ENCODE data around the gene PPFIA1. TPM values are rescaled to one million over a fixed set of nuclear protein-coding genes. Genes with fewer than 3 reads are reported as not detected.

The PPFIA1 gene
- total and polyA plus RNA-seq, 2 of the 8 experiments (the other 6 are each of a cell fraction or from before 2014, with no cell fraction given): 44.3 to 73.5 TPM

- 95% methylated on average over 25 of the region's 25 CpGs; no CpG with 5 or more reads in 1 of the 2 experiments for WGBS, 2 experiments (ENCODE audit: extremely low coverage in 1 of 2, insufficient coverage in 1 of 2, insufficient read length in 1 of 2, insufficient replicate concordance in 2 of 2, low coverage in 1 of 2, low lambda C conversion rate in 2 of 2, missing lambda C conversion rate in 1 of 2)
- Histone ChIP-seq H3K4me1 (replicated peaks in 1 of 4; ENCODE audit: control insufficient read depth in 3 of 4, insufficient read depth in 4 of 4, low read length in 3 of 4) (no peaks in the 10 kb centered on the region), H3K79me1 (ENCODE audit: low read depth, low read length) (no peaks in the 10 kb centered on the region; the same call in 1 of the 2 replicates), H3K9me3 (ENCODE audit: insufficient read depth in 2 of 2, low read depth in 1 of 2, low read length in 1 of 2) (no peaks in the 10 kb centered on the region), H3K4ac (replicated peaks; ENCODE audit: insufficient read length, low read depth, low read length) (no peak overlapping the region), H2BK12ac (ENCODE audit: low read depth, low read length) (no peak overlapping the region), H3K27me3 (replicated peaks in 1 of 4; ENCODE audit: control insufficient read depth in 3 of 4, extremely low read depth in 1 of 4, insufficient read depth in 3 of 4, low read length in 3 of 4) (no peaks in the 10 kb centered on the region), H3K4me2 (ENCODE audit: insufficient read depth in 1 of 2, low read depth in 2 of 2, low read length in 2 of 2) (no peak overlapping the region), H2BK20ac (ENCODE audit: low read length) (no peak overlapping the region), H3K18ac (ENCODE audit: extremely low read depth, low read length) (no peak overlapping the region), H3K79me2 (ENCODE audit: control insufficient read depth in 1 of 2, insufficient read depth in 2 of 2, low read length in 2 of 2) (no peaks in the 10 kb centered on the region; a peak in 1 of 4 replicates), H3K23me2 (ENCODE audit: low read depth, low read length) (no peaks in the 10 kb centered on the region), H4K5ac (ENCODE audit: insufficient read length, low read depth, low read length) (no peak overlapping the region), H2AFZ (ENCODE audit: low read length) (no peak overlapping the region), H3K36me3 (ENCODE audit: control insufficient read depth in 2 of 4, insufficient read depth in 4 of 4, low read length in 3 of 4) (peaks cover 49 to 87% (median 80%) of the 10 kb centered on the region in 4 experiments), H3K9ac (replicated peaks in 1 of 4; ENCODE audit: extremely low read depth in 1 of 4, low read depth in 3 of 4, low read length in 3 of 4) (no peak overlapping the region), H3K23ac (ENCODE audit: insufficient read length) (no peak overlapping the region), H4K91ac (replicated peaks; ENCODE audit: insufficient read length, low read length) (no peak overlapping the region), H3K27ac (ENCODE audit: low read depth, low read length) (no peak overlapping the region), H4K20me1 (replicated peaks in 1 of 2; ENCODE audit: control insufficient read depth in 1 of 2, insufficient read depth in 2 of 2, low read length in 2 of 2) (peaks cover 8 to 26% of the 10 kb centered on the region in 2 experiments), H2BK120ac (replicated peaks; ENCODE audit: low read depth, low read length) (no peak overlapping the region), H3K56ac (replicated peaks; ENCODE audit: insufficient read length, low read depth, low read length) (no peak overlapping the region), H4K8ac (ENCODE audit: extremely low read depth, insufficient read depth, low read length) (no peak overlapping the region), H2BK15ac (ENCODE audit: low read length) (no peak overlapping the region), H3K14ac (ENCODE audit: insufficient read length) (no peak overlapping the region), H3K4me3 (ENCODE audit: extremely low read depth in 1 of 4, insufficient read depth in 2 of 4, low read depth in 3 of 4, low read length in 4 of 4) (no peak overlapping the region), H2BK5ac (ENCODE audit: low read depth, low read length) (no peak overlapping the region), H2AK5ac (ENCODE audit: low read depth, low read length) (no peak overlapping the region)
- ChIA-PET CTCF (ENCODE audit: partially characterized antibody) (interaction anchor here (0.6 to 1.3 kb wide), 9 partner anchors 8 to 527 kb away, joined by 3 to 5 read pairs (median 3); no protein-coding TSS in a partner anchor), POLR2A (ENCODE audit: partially characterized antibody) (interaction anchor here (0.9 to 1.4 kb wide), 5 partner anchors 8 to 16 kb away, joined by 3 read pairs; no protein-coding TSS in a partner anchor)
- DNase-seq (ENCODE audit: low read depth in 1 of 2, low spot score in 2 of 2): no peak
- no peak for FAIRE-seq
- TF ChIP-seq POLR2A (IDR thresholded peaks at IDR 0.05; ENCODE audit: control extremely low read depth in 1 of 2, low read depth in 2 of 2, low read length in 2 of 2) (no peak), SP1 (IDR thresholded peaks at IDR 0.05; ENCODE audit: low read depth, low read length) (no peak), SIN3A (conservative IDR thresholded peaks at IDR 0.05 in 1 of 2, IDR thresholded peaks at IDR 0.05 in 1 of 2; ENCODE audit: low read depth in 1 of 2, low read length in 2 of 2) (no peak), CBX5 (IDR thresholded peaks at IDR 0.05; ENCODE audit: low read depth, low read length) (no peak), TAF1 (IDR thresholded peaks at IDR 0.05; ENCODE audit: low read depth, low read length) (no peak), ASH2L (IDR thresholded peaks at IDR 0.05; ENCODE audit: low read length) (no peak), HDAC6 (IDR thresholded peaks at IDR 0.05; ENCODE audit: low read depth, low read length) (no peak), FOSL1 (IDR thresholded peaks at IDR 0.05; ENCODE audit: insufficient read depth, low read depth, low read length) (no peak), TAF7 (optimal IDR thresholded peaks at IDR 0.05; ENCODE audit: borderline replicate concordance, low read depth, low read length) (no peak), MAFK (IDR thresholded peaks at IDR 0.05; ENCODE audit: low read depth, low read length) (no peak)
These were observed 145.3 kb downstream of the PPFIA1 start for GRCh38 chr11:70415642-70416395.

Data from H1 (cell line).